Osteocyte (in vitro differentiated cells): ENCODE data around the gene MT1G. TPM values are rescaled to one million over a fixed set of nuclear protein-coding genes. Genes with fewer than 3 reads are reported as not detected.

Source experiments
- DNase-seq: peaks from one replicate; pipeline ENCODE4 v3.0.0; 2021; ENCODE audit warnings: mixed read lengths; ENCODE audit not compliant: unreplicated experiment; ENCODE audit errors: extremely low spot score
- H3K27ac Mint-ChIP-seq: one replicate; pipeline ENCODE4 v1.8.0; 2021; ENCODE audit warnings: mild to moderate bottlenecking, mixed read lengths; ENCODE audit not compliant: unreplicated experiment
- H3K27me3 Mint-ChIP-seq: one replicate; pipeline ENCODE4 v1.8.0; 2021; ENCODE audit warnings: mixed read lengths; ENCODE audit not compliant: unreplicated experiment
- H3K36me3 Mint-ChIP-seq: one replicate; pipeline ENCODE4 v1.8.0; 2021; ENCODE audit warnings: mixed read lengths; ENCODE audit not compliant: unreplicated experiment
- H3K4me1 Mint-ChIP-seq: one replicate; pipeline ENCODE4 v1.8.0; 2021; ENCODE audit warnings: mixed read lengths; ENCODE audit not compliant: unreplicated experiment
- H3K4me3 Mint-ChIP-seq: one replicate; pipeline ENCODE4 v1.8.0; 2021; ENCODE audit warnings: mild to moderate bottlenecking, moderate library complexity, mixed read lengths; ENCODE audit not compliant: unreplicated experiment
- H3K9me3 Mint-ChIP-seq: one replicate; pipeline ENCODE4 v1.8.0; 2021; ENCODE audit warnings: mixed read lengths; ENCODE audit not compliant: unreplicated experiment
- CTCF ChIP-seq: fragments of 200-600 bp; sonication (generic); IDR thresholded peaks from 2 replicates; pipeline ENCODE4 v1.5.0; 2021; ENCODE audit warnings: antibody characterized with exemption, mild to moderate bottlenecking, moderate library complexity
- total RNA-seq: library from RNA; stranded (reverse); gene quantifications from 2 replicates; pipeline ENCODE4 v1.2.1, GENCODE V29; 2021

Gene MT1G
- total RNA-seq, 1 donor from 2014 or later: not detected

- no peak for DNase-seq
- Mint-ChIP-seq H3K27ac (no peak overlapping the region), H3K36me3 (no peaks in the 10 kb centered on the region), H3K27me3 (peaks cover 40% of the 10 kb centered on the region), H3K4me1 (peaks cover 7% of the 10 kb centered on the region), H3K9me3 (no peaks in the 10 kb centered on the region), H3K4me3 (no peak overlapping the region)
- no peak for TF ChIP-seq CTCF
These were observed 24.0 kb downstream of the MT1G start for GRCh38 chr16:56643833-56644232.

- Mint-ChIP-seq H3K27ac (no peak overlapping the region), H3K27me3 (peaks cover 37% of the 10 kb centered on the region), H3K4me1 (peaks cover 10% of the 10 kb centered on the region), H3K9me3 (no peaks in the 10 kb centered on the region), H3K4me3 (peak overlapping the region; percentile 35), H3K36me3 (no peaks in the 10 kb centered on the region)
- DNase-seq: no peak
- peak; percentile 32 for TF ChIP-seq CTCF
These were observed 24.6 kb downstream of the MT1G start for GRCh38 chr16:56643080-56643778.

GRCh38 chr16:56641166-56641565 lies 26.7 kb downstream of the MT1G start:
- Mint-ChIP-seq H3K4me3 (no peak overlapping the region), H3K36me3 (peaks cover 3% of the 10 kb centered on the region), H3K27ac (no peak overlapping the region), H3K27me3 (peaks cover 47% of the 10 kb centered on the region), H3K4me1 (peaks cover 15% of the 10 kb centered on the region), H3K9me3 (no peaks in the 10 kb centered on the region)
- no peak for DNase-seq
- no peak for TF ChIP-seq CTCF

GRCh38 chr16:56640076-56640475 lies 27.8 kb downstream of the MT1G start:
- TF ChIP-seq CTCF: no peak
- Mint-ChIP-seq H3K27me3 (peaks cover 45% of the 10 kb centered on the region), H3K4me1 (peaks cover 20% of the 10 kb centered on the region), H3K9me3 (no peaks in the 10 kb centered on the region), H3K27ac (no peak overlapping the region), H3K36me3 (peaks cover 3% of the 10 kb centered on the region), H3K4me3 (no peak overlapping the region)
- no peak for DNase-seq

GRCh38 chr16:56639045-56639444 lies 28.8 kb downstream of the MT1G start:
- Mint-ChIP-seq H3K4me1 (peaks cover 25% of the 10 kb centered on the region), H3K4me3 (peak overlapping the region; percentile 69), H3K36me3 (peaks cover 3% of the 10 kb centered on the region), H3K27me3 (peaks cover 46% of the 10 kb centered on the region), H3K9me3 (no peaks in the 10 kb centered on the region), H3K27ac (no peak overlapping the region)
- no peak for TF ChIP-seq CTCF
- DNase-seq: no peak
